ENCODE results near the gene WWP2.

The WWP2 gene

DNA sequence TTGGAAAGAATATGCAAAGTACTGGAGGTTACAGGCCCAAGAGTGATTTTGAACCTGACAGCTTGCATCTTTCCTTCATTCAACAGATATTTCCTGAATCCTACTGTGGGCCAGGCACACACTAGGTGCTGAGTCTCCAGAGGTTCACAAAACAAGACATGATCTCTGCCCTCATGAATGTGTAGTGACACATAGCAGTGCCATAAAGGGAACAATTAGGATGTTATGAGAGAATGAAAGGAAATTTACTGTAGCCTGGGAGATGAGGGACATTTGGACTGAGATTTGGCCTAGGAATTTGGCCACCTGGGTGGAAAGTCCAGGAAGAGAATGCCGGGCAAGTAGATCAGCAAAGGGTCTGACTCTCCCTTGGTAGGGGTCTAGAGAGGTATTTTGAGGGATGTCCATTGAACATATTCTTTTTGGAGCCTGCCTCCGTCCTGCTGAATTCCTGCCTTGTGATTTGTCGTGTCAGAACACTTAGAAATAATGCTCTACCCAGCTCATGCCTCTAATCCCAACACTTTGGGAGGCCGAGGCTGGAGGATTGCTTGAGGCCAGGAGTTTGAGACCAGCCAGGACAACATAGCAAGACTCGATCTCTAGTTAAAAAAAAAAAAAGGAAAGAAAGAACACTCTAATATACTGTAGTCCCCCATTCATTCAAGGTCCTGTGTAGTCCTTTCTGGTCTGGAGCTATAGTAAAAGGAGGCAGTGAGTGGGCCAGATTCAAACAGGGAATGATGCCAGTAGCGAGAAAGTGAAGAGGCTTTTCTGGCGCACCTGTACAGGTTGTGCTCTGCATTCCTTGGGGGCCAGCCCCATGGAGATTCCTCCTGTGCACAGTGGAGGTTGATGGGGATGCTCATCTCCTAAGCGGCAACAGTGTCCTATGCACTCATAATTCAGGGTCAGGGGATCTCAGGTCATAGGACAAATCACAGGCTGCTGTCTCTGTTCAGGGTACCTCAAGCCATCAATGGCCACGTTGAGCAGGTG, 98.4 kb downstream of the WWP2 start:
- peak; percentile 2 for DNase-seq

DNA sequence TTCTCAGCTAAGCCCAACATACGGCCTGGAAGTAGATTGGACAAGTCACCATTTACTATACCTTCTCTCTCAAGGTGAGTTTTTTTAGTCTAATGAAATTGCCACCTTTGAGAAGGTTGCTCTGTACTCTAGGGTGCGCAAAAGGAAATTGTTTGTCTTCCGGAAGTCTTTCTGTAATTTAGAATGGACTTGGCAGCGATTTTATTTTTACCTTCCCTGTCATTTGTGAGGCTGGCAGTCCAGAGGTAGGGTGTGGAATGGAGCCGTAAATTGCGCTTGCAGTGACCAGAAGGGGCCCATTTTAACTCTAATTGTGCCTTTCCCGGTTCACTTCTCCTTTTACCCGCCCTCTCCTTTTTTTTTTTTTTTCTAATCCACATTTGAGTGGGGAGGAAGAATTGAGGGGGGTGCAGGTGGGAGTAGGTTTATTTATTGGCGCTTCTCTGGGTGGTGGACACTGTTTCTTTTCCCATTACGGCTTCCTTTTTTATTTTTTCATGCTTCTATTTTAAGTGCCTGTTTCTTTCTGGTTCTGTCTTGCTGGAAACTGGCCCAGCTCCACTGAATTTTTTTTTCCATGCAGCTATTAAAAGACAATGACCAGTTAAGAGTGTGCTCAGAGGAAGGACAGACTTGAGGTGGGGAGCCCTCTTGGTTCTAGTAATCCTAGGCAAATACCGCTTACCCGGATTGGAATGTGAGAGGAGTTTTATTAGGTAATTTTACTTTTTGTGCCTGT, 99.3 kb downstream of the WWP2 start:
- DNase-seq, result peak; percentile 64

DNA sequence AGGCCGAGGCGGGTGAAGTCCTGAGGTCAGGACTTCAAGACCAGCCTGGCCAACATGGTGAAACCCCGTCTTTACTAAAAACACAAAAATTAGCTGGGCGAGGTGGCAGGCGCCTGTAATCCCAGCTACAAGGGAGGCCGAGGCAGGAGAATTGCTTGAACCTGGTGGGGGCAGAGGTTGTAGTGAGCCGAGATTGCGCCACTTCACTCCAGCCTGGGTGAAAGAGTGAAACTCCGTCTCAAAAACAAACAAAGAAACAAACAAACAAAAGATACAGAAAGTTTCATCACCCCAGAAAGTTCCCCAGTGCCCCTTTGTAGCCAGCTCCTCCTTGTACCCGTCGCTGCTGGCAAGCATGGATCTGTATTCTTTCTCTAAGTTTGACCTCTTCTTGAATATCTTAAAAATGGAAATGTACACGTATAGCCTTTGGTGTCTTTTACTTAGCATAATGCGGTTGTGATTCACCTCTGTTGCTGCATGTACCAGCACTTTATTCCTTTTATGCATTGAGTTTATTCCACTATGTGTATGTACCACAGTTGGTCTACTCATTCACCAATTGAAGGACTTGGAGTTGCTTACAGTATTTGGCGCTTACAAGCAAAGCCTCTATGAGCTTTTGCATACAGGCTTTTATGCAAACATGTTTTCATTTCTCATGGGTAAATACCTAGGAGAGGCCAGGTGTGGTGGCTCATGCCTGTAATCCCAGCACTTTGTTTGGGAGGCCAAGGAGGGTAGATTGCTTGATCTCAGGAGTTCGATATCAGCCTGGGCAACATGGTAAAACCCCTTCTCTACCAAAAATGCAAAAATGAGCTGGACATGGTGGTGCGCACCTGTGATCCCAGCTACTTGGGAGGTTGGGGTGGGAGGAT, 101.5 kb downstream of the WWP2 start:
- DNase-seq, result no peak

DNA sequence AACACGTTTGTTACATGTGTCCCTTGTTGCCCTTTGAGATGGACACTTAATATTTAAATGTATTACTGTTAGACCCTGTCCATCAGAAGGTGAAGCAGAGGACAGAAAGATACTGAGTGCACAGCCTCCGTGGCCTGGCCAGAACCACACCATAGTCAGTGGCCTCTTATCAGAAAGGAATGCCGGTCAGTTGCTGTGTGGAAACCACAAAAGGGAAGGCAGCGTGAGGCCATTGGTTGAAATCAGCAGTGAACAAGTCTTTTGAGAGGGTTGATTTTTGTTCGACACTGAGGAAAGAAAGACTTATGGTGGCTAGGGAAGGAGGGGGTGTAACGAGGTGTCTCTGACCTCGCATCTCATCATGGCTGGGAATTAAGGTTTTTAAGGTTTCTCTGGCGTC, 103.6 kb downstream of the WWP2 start:
- DNase-seq, result no peak

DNA sequence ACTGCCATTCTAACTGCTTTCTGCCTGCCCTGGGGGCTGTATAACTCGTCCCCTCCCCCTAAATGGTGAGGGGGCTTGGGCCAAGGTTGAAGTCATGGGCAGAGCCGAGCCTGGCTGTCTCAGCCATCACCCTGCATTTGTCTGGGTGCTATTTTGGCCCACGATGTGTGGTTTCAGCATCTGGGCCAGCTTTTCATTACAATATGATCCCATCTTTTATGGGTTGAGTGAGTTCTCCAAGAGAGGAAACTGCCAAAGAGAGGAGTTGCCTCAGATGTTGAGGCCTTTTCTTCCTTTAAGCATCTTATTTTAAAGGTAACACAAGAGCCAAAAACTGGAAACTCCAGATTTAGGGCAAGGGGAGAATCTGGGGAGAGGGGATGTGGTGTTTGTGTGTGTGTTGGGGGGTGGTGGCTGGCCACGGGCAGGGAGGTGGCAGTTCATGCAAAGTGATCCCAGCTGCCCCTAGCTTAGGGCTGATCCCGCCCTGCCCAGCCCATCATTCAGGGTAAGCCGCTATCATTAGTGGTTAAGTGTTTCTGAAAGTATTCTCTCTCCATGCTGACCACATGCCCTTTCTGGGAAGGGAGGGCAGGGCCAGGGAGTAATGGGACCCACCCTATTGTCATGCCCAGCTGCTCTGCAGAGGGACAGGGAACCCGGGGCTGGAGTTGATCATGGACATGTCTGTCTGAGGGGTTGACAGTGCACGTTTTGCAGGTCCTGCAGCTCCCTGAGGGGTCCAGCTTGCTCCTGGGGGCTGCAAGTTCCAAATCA, 105.8 kb downstream of the WWP2 start:
- no peak for DNase-seq

- DNase-seq, result no peak
Measured at GRCh38 chr16:69870761-69871160, 108.6 kb downstream of the WWP2 start.

DNA sequence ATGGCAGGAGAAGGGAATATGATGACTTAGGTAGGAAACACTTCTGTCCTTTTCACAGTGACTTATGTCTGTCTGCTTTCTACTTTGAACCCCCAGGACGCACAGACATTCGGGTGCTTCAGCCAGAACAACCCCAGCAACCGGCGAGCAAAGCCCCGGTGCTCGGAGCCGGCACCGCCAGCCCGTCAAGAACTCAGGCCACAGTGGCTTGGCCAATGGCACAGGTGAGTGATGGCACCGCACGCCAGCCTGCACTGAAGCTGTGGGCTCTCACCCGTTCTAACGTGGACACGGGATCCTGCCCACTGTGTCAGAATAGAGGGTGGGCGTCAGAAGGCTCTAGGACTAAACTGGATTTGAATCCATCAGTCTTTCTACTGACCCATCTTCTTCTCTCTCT, 109.6 kb downstream of the WWP2 start:
- DNase-seq, result no peak

- DNase-seq, result no peak
Measured at GRCh38 chr16:69872888-69873287, 110.8 kb downstream of the WWP2 start.

- no peak for DNase-seq
Measured at GRCh38 chr16:69873783-69874182, 111.7 kb downstream of the WWP2 start.

- no peak for DNase-seq
Measured at GRCh38 chr16:69874271-69874670, 112.1 kb downstream of the WWP2 start.

- no peak for DNase-seq
Measured at GRCh38 chr16:69880640-69881133, 118.6 kb downstream of the WWP2 start.

- DNase-seq, result no peak
Measured at GRCh38 chr16:69881141-69881540, 119.0 kb downstream of the WWP2 start.

DNA sequence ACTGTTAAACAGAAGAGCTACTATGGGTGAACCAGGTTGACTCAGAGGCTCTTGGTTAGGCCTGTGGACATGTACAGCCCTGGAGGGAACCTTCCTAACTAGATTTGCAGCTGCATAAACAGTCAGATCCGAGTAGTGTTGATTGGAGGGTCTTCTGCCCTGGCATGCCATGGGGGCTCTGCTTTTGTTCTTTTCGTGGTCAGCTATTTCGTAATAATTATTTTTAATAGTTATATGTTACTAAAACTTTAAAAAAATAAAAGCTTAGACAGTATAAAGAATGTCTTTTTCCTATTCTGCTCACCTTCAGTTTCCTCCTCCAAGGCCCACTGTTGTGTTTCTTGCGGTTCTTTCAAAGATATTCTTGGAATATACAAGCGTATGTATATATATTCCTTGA, 121.6 kb downstream of the WWP2 start:
- no peak for DNase-seq

DNA sequence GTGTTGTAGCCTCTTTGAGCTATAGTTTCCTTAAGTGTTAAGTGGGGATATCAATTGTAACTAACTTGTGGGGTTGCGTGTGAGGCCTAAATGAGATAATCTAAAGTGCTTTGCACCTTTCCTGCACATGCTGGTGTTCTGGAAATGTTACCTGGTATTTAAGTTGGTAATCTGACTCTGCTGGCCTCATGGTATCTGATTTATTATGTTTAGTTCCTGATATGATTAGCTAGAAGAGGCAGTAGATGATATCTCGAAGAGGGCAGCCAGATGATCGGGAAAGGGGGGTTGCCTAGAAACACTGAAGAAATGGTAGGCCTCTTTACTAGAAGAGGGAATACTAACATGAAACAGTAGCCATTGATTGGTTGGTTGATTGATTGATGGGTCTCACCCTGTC, 123.6 kb downstream of the WWP2 start:
- DNase-seq, result no peak

DNA sequence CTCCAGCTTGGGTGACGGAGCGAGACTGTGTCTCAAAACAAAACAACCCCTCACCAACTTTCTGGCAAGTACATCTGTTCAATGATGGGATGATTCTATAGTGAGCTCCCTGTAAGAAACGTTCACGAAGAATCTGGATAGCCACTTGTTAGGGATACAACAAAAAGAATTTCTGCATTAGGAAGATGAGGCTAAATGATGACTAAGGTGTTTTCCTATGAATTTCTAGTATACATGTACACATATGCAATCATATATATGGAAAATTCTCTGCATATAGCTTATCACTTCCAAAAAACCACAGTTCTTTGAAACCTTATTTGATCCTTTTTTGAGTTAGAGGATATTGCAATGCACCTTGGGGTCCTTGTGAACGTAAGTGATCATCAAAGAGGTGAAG, 124.6 kb downstream of the WWP2 start:
- DNase-seq, result no peak

DNA sequence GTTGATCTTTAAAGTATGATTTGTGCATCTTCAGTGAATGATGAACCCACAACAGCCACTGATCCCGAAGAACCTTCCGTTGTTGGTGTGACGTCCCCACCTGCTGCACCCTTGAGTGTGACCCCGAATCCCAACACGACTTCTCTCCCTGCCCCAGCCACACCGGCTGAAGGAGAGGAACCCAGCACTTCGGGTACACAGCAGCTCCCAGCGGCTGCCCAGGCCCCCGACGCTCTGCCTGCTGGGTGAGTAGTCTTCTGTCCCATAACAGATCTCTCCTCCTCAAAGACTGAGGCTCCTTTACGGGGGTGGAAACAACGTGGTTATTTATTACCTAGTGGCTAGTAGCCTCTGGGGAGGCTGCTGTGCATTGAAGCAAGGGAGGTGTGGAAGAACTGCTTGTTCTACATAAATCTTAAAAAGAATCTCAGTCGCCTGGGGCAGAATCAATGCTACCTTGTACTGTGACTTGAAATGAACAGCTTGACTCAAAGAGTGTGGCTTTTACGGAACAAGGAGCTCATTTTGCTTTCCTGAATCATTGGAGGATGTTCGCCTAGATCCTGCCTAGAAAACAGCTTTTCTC, 126.0 kb downstream of the WWP2 start:
- DNase-seq, result no peak

DNA sequence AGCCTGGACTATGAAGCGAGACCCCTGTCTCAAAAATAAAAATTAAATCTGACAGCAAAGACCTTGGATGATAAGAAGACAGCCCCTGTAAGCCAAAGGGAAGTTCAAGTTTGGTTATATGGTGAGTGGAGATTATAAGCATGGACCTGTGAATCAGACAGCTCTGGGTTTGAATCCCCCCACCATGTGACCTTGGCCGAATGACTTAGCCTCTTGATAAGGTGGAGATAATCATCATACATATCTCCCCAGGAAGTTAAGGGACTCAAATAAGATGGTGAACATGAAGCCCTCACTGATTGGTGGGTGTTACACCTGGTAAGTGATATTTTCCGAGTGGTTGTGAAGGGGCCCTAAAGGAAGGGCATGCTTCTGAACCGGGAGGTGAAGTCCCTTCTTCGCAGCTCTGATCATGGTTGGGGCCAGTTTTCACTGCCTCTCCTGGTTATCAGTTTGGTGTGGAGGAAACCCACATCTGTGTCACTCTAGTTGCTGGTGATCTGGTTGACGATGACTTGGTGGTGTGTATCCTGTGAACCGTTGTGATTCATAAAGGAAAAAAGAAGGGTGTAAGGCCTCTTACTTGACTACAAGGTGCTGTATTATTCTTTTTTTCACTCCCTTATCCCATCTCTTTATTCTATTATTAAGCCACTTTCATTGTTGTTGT, 127.3 kb downstream of the WWP2 start:
- no peak for DNase-seq

- peak; percentile 28 for DNase-seq
Measured at GRCh38 chr16:69890114-69890891, 128.2 kb downstream of the WWP2 start.

DNA sequence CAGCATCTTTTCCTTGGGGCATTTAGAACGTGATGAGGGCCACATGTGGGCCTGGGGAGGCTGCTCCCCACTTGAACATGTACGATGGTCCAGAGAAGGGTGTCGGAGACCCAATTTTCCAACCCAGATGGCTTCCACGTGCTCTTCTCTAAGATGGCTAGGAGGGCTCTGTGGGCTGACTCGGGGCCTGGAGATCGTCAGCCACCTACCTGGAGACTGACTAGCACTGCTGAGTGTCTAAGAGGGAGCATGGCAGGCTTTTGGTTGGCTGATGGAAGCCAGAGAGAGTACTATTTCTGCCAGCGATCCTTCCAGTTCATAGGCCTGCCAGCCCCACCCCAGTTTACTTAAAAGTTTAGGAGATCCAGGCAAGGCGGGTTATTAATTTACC, 128.8 kb downstream of the WWP2 start:
- DNase-seq, result no peak

- DNase-seq, result no peak
Measured at GRCh38 chr16:69892378-69892777, 130.2 kb downstream of the WWP2 start.
